Fibroblast of pulmonary artery (primary cell): Measurements from ENCODE around the gene SLC2A13.
A peak's percentile ranks its signal among the peaks of the same experiment; 100 is the strongest.

Experiments
- DNase-seq: peaks from one replicate; pipeline ENCODE4 v3.0.0-alpha.2; 2010; ENCODE audit warnings: low read depth
- H3K4me3 ChIP-seq: replicated peaks from 2 replicates; pipeline ENCODE4 v1.5.1; 2011; ENCODE audit warnings: low read depth, mild to moderate bottlenecking, control low read depth, low read length, moderate library complexity
- CTCF ChIP-seq: IDR thresholded peaks from 2 replicates; pipeline ENCODE4 v1.5.1; 2011; ENCODE audit warnings: mild to moderate bottlenecking, control low read depth, low read length, inconsistent platforms; ENCODE audit errors: missing control alignments

The SLC2A13 gene

GRCh38 chr12:39873065-39873464, 232.8 kb downstream of the SLC2A13 start:
- no peak for TF ChIP-seq CTCF
- DNase-seq = no peak
- no peak overlapping the region for H3K4me3 ChIP-seq

GRCh38 chr12:39872425-39872824, 233.5 kb downstream of the SLC2A13 start:
- H3K4me3 ChIP-seq = no peak overlapping the region
- DNase-seq = peak; percentile 24
- no peak for TF ChIP-seq CTCF

GRCh38 chr12:39868328-39868725, 237.6 kb downstream of the SLC2A13 start:
- no peak for TF ChIP-seq CTCF
- H3K4me3 ChIP-seq = no peak overlapping the region
- no peak for DNase-seq

GRCh38 chr12:39867631-39868327, 238.1 kb downstream of the SLC2A13 start:
- TF ChIP-seq CTCF = no peak
- peak; percentile 40 for DNase-seq
- H3K4me3 ChIP-seq = no peak overlapping the region

GRCh38 chr12:39866135-39866534, 239.7 kb downstream of the SLC2A13 start:
- no peak for DNase-seq
- no peak for TF ChIP-seq CTCF

GRCh38 chr12:39860695-39861094, 245.2 kb downstream of the SLC2A13 start:
- no peak for TF ChIP-seq CTCF
- DNase-seq = no peak
- no peak overlapping the region for H3K4me3 ChIP-seq

More at GRCh38 chr12:39866135-39866534, 239.7 kb downstream of the SLC2A13 start:
- H3K4me3 ChIP-seq = no peak overlapping the region

- DNase-seq = no peak
- no peak for TF ChIP-seq CTCF
- no peak overlapping the region for H3K4me3 ChIP-seq
Observed at GRCh38 chr12:39853003-39853402, 252.9 kb downstream of the SLC2A13 start.
